ENCODE data around the gene NELFCD.
A peak's percentile ranks its signal among the peaks of the same experiment; 100 is the strongest.
"Not testable (repeated sequence)": the region's sequence is repeated elsewhere in the genome, so short reads cannot be mapped to it uniquely, and the experiment has no call there.

The NELFCD gene, protein sequence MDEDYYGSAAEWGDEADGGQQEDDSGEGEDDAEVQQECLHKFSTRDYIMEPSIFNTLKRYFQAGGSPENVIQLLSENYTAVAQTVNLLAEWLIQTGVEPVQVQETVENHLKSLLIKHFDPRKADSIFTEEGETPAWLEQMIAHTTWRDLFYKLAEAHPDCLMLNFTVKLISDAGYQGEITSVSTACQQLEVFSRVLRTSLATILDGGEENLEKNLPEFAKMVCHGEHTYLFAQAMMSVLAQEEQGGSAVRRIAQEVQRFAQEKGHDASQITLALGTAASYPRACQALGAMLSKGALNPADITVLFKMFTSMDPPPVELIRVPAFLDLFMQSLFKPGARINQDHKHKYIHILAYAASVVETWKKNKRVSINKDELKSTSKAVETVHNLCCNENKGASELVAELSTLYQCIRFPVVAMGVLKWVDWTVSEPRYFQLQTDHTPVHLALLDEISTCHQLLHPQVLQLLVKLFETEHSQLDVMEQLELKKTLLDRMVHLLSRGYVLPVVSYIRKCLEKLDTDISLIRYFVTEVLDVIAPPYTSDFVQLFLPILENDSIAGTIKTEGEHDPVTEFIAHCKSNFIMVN

DNA sequence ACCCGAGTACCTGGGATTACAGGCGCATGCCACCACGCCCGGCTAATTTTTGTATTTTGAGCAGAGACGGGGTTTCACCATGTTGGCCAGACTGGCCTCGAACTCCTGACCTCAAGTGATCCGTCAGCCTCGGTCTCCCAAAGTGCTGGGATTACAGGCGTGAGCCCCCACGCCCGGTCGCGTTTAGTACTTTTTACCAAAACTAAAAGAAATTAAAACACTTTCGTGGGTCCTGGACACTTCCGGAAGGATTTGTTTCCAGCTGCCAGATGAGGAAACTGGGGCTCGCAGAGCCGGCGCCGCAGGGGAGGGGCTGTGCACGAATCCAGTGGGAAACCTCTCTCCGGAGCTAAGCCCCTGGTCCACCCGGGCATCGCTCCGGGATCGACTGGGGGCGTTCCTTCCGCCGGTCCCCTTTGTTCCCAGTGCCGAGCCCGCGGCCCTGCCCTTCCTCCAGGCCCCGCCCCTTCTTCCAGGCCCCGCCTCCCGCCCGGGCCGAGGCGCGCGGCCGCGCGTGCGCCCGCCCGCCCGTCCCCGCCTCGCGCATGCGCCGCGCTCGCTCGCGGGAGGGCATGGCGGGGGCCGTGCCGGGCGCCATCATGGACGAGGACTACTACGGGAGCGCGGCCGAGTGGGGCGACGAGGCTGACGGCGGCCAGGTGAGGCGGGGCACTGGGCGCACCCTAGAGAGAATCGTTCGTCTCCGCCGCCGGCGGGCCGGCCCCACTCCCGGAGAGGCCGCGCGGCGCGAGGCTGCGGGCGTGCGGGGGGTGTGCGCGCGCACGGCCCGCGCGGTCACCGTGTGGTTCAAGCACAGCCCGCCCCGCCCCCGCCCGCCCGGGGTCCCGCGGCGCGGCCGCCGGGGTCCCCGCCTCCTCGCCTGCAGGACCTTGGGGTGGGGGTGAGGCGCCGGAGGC, at the start of gene NELFCD:
Gene NELFCD (plus strand): TSS at position 546 of the 917 bp plus-strand sequence. CDS start 54 bp downstream, at position 600.
- DNase-seq (ENCODE audit: low read depth): peak; percentile 88

DNA sequence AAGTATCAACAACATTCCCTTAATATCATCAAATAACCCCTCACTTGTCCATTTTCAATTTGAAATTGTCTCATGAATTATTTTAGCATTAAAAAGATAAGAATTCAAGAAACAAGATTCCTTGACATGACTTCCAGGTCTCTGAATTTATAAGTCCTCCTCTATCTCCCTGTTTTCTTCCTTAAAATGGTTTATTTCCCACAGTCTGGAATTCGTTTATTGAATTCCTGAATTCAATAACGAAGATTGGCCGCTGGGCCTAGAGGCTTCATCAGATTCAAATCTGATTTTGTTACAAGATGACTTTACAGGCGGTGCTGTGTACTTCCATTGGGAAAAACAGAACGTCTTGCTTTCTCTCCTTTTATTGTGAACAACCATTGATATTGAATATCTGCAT, 48.9 kb upstream of the NELFCD start:
- DNase-seq (ENCODE audit: low read depth): no peak

DNA sequence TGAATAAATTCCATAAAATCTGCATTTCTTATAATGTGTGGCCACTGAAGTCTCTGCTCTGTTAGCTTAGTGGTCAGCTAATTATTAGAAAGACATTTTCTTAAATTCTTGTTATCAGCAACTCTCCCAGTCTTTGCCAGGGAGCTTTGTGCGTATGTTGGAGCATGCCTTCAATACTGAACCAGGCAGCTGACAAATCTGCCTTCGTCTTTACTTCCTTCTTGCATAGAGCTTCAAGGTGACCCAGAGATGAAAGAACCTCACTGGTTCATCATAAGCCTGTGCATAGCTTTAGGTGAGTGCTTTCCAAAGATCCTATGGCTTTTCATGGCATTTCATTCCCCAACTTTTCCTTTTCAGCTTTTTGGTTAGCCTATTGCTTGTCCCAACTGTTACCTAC, 43.0 kb upstream of the NELFCD start:
- DNase-seq (ENCODE audit: low read depth): no peak

DNA sequence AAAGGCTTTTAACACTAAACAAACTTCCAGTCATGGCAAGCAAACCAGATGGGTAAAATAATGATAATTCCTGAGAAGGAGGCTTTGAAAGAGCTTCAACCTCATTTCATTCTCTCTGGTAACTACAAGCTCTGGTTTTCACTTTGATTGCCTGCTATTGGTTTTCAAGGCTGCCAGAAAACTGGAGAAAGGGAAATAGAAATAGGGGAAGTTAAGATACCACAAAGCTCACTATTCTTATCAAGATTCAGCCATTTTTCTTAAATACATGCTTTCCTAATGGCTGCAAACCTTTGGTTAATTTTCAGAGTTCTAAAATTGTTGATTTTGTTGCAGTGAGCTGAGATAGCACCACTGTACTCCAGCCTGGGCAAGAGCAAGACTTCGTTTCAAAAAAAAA, 42.5 kb upstream of the NELFCD start:
- no peak for DNase-seq (ENCODE audit: low read depth)

DNA sequence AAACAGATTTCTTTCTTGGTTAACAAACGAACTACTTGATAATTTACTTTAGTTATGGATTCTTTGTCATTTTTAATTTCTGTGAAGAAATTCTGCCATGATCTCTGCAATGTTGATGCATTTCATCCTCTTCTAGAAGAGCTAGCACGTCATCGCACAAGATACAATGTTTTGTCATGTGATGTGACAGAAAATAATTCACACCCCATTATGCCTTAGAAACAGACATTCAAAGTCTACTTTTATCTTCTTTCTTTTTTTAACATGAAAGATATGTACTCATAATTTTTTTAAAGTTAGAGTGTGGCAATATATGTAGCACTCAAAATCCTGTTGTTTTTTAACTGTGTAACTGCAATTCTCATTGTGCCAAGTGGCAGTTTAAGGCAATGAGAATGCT, 39.6 kb upstream of the NELFCD start:
- no peak for DNase-seq (ENCODE audit: low read depth)

DNA sequence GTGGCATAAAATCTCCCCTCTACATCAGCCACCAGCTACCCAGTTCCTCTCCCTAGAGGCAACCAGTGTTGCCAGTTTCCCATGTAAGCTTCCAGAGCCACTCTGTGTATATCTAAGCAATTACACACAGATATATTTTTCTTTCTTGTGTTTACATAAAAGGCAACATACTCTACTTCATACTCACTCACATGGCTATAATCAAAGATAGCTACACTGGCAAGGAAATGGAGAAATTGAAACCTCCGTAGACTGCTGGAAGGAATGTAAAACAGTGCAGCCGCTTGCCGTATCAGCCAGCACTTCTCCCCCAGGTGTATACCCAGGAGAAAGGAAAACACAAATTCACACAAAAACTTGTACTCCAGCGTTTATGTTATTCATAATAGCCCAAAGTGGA, 38.5 kb upstream of the NELFCD start:
- DNase-seq (ENCODE audit: low read depth): no peak

DNA sequence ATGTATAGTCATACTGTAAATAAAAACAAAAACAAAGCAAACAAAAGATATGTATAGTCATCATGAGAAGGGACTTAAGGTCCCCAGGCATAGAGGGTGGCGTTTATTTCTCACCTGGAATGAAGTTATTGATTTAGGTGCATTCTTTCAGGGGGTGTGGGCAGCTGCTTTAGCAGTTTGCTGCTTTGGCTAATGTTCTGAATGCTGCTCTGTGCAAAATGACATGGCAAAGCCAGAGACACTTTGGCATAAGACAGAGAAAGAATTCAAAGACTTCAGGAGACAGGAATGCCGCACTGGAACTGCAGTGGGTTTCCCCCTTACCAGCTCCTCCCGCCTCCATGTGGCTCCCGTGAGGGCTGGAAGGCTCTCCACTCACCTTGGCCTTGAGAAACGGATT, 36.4 kb upstream of the NELFCD start:
- no peak for DNase-seq (ENCODE audit: low read depth)

DNA sequence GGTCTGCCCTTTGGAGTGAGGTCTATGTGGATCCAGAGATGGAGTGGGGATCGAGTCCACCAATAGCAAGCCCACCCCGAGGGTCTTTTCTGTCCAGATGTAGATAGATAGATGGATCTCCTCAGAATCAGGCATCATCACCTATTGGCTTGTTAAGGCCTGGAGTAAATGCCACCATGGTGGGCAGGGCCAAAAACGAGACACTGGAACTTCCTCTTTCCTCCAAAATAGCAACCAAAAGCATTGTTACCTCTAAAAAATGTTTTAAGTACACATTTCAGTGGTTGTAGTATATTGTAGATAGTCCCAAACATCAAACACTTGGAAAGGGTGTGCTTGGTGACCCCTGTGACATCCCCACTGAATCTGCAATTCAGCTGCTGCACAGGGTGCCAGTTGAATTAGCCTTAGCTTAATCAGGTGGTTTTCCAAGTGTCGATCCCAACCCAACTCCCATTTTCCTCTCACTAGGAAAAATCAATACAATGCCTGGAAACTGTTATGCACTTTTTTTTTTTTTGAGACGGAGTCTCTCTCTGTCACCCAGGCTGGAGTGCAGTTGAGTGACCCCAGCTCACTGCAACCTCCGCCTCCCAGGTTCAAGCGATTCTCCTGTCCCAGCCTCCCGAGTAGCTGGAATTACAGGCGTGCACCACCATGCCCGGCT, 35.0 kb upstream of the NELFCD start:
- no peak for DNase-seq (ENCODE audit: low read depth)

DNA sequence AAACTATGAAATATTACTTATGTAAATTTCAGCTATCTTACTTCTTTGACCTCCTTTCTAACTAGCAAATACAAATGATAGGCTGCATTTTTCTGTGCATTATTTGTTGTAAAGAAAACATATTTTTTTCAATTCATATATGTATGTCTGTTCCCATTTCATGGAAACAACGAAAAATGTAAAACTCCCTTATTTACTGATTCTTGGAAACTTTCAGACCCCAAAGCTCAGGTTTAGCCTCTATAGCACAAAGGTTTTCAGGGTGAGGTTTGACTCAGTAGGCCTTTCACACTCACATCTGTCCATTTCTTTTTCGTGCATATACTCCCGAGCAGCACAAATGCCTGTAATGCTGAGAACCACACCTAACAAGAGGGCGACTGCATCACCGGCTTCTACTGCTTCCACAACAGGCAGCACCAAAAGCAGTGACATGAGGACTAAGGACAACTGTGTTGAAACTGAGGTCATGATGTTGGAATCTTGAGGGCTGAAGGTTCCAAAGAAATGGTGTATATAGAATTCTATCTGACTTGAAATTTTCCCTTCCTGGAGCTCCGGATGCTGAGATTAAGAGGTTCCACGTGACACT, 33.2 kb upstream of the NELFCD start:
- not testable (repeated sequence) for DNase-seq (ENCODE audit: low read depth)

DNA sequence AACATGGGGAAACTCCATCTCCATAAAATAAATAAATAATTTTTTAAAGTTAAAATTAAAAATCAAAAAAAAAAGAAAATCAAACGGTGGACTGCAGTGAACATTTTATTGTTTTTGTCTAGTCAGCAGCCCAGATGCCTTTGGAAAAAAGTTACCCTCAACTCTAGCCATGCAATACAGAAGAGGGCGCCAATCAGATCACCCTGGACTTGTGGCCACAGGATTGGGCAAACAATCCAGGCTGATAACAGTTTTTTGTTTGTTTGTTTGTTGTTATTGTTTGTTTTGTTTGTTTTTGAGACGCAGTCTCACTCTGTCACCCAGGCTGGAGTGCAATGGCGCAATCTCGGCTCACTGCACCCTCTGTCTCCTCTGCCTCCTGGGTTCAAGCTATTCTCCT, 30.5 kb upstream of the NELFCD start:
- no peak for DNase-seq (ENCODE audit: low read depth)

DNA sequence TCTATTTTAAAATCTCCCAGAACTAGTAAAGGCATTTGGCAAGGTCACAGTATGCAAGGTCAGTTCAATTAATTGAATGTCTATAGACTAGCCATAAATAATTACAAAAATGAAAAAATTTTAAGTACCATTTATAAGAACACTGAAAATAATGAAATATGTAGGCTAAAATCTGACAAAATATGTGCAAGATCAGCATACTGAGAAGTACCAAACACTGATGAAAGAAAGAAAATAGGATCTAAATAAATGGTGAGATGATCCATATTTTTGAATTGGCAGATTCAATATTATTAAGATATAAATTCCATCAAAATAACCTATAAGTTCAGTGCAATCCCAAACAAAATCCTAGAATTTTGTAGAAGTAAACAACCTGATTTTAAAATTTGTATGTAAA, 28.0 kb upstream of the NELFCD start:
- DNase-seq (ENCODE audit: low read depth): no peak

DNA sequence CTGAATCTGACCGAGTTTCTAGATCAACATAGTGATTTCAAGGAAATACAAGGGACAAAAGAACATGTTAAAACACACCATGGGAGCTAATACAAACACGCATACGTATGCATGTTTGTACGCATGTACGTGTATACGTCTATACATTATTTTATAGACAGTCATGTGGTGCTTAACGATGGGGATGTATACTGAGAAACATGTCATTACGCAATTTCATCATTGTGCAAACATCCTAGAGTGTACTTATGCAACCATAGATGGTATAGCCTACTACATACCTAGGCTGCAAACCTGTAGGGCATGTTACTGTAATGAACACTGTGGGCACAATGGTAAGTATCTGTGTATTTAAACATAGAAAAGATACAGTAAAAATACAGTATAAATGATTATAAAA, 25.0 kb upstream of the NELFCD start:
- no peak for DNase-seq (ENCODE audit: low read depth)

DNA sequence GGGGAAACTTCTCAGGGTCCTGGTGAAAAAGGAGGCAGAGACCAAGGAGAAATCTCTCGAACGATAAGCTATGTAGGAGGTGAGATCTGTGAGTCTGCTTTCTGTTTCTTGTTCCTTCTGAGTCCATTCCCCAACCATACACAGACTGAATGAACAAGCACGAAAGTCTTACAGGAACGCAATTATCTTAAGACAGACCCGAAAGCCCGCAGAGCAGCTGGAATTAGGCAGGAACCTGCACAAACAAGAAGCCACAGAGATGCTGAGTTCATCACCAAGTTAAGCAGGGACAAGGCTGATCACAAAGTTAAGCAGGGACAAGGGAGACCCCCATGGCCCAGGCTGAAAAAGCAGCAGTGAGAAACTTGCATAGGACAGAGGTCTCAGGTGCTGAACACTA, 21.4 kb upstream of the NELFCD start:
- DNase-seq (ENCODE audit: low read depth): no peak

DNA sequence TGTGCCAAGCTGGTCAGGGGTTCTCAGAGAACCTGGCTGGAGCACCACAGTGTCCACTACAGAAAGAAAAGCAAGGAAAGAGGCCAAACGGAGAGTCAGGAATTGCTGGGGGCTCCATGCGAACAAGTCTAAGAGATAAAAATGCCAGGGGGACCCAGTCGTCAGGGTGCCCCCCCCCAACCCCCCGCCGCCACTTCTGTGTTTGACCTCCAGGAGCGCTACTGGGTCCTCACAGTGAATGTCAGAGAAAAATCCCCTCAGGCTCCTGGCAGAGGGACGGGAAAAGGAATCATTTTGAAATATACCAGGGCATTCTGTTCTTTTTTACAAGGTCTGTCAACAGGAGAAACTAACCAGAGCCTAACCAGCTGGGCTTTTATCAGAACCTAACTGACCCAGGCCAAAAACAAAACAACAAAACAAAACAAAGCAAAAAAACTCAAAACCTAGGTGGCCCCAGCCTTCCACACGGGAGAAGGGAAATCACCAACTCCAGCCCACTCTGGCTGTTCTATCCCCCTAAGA, 17.9 kb upstream of the NELFCD start:
- DNase-seq (ENCODE audit: low read depth): no peak

DNA sequence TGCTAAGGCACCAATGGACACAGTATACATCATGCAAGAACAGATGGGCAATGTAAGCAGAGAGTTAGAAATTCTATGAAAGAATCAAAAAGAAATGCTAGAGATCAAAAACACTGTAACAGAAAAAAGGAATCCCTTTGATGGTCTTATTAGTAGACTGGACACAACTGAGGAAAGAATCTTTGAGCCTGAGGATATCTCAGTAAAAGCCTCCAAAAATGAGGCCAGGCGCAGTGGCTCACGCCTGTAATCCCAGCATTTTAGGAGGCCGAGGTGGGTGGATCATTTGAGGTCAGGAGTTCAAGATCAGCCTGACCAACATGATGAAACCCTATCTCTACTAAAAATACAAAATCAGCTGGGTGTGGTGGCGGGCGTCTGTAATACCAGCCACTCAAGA, 17.1 kb upstream of the NELFCD start:
- DNase-seq (ENCODE audit: low read depth): not testable (repeated sequence)

DNA sequence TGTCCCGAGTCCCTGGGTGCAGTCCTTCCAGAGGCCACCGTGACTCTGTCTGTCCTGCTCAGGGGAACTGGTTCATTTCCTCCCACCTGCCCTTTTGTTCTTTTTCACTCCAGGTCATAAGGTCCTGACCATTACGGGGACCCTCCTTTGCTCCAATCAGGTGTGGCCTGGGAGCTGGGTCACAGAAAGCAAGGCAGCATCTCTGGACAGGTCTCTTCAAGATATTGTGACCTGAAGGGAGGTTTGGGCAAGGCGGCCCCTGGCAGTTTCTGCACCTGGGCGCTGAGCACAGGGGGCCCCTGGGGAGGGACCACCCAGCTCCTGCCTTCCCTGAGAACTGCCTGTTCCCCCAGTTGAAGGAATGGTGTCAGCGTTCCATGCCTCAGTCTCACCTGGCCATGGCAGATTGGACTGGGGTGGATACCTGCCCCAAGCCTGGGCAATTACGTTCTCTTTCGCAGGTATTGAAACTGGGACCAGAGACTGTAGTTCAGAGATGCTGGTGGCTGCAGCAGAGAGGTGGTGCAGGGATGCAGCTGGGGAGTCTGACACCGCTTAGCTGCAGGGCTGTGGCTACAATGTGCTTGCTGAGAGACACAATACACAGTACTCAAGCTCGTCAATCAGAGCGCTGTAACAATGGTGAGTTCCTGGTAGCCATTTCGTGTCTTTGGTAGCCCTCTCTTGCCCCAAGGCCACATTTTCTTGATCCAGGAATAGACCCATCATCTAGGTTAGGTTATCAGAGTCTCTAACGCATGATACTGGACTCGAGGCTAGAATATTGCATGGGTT, 15.6 kb upstream of the NELFCD start:
- DNase-seq (ENCODE audit: low read depth): no peak

DNA sequence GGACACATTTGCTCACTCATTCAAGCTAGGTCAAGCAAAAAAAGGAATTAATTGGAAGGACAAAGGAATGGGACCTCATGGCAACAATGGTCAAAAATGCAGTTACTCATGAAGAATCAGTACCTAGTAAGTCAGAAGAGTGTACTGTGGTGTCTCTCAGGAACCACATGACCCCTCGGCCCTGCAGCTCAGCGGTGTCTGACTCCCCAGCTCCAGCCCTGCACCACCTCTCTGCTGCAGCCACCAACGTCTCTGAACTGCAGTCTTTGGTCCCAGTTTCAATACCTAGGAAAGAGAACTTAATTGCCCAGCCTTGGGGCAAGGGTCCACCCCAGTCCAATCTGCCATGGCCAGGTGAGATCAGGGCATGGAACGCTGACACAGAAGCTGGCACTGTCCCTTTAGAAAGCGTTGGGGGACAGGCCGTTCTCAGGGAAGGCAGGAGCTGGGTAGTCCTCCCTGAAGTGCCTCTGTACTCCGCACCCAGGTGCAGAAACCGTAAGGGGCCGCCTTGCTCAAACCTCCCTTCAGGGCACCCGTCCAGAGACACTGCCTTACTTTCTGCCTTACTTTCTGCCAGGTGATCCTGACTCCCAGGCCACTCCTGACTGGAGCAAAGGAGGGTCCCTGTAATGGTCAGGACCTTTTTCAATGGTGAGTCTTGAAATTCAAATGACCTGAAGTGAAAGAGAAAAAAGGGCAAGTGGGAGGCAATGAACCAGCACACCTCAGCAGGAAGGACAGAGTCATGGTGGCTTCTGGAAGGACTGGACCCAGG, 13.2 kb upstream of the NELFCD start:
- DNase-seq (ENCODE audit: low read depth): no peak

DNA sequence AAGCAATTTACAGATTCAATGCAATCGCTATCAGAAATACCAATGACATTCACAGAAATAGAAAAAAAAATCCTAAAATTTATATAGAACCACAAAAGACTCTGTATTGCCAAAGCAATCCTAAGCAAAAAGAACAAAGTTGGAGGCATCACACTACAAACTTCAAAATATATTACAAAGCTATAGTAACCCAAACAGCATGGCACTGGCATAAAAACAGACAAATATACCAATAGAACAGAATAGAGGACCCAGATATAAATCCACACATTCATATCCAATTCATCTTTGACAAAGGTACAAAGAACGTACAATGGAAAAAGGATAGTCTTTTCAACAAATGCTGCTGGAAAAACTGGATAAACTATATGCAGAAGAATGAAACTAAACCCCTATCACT, 11.6 kb upstream of the NELFCD start:
- DNase-seq (ENCODE audit: low read depth): no peak

DNA sequence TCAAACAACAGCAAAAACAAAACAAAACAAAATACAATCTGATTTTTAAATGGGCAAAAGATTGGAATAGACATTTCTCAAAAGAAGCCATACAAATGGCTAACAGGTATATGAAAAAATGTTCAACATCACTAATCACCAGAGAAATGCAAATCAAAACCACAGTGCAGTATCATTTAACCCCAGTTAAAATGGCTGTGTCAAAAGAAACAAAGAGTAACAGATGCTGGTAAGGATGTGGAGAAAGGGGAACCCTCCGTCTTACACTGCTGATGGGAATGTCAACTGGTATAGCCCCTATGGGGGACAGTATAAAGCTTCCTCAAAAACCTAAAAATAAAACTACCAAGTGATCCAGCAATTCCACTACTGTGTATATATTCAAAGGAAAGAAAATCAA, 10.9 kb upstream of the NELFCD start:
- DNase-seq (ENCODE audit: low read depth): no peak

DNA sequence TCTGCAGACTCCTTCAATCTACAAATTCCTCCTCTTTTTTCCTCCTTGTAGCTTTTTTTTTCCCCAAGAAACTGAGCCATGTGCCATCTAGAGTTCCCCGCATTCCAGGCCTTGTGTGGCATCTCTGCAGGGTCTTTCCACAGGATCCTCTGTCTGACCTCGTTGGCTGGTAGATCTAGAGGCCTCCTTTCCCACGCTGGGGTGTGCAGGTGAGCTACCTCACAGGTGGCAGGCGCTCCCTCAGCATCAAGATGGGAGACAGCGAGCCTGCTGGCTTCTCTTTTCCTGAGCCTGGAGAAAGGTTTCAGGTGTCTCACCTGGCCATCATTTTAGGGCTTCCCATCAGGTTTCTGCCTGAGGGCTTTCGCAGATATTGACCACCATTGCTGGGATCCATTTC, 9.6 kb upstream of the NELFCD start:
- no peak for DNase-seq (ENCODE audit: low read depth)
